ENCODE data around the gene CFAP69.

DNA sequence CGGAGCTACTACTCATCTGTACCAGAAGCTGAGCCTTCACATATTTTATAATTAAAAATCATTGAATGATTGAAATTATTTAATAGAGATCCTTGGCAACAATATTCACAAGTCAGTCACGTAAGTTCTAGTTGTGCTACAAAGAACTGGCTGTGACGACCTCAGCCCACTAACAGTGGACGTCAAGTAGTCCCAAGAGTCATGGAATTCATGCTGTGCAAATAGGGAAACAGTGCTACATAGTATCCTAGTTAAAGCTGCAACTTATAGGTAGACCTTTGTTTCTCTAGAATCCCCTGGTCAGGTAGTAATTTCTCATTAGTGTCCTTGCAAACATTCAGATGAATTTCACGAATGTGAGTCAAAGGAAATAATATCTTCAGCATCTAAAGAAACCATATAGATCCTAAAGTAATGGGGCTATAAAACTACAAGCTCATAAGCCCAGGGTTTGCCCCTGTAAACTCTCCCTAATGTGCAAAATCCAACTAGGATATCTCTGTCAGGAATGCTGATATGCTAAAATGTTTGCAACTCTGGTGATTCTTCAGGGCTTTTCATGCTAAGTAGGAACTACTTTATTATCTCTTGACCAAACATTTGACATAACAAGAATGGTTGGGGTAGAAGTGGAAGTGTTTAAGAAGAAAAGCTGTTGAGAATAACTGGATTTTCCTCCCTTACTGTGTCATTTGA is 31.2 kb downstream of the CFAP69 start:
- TF ChIP-seq, protein P1, sequence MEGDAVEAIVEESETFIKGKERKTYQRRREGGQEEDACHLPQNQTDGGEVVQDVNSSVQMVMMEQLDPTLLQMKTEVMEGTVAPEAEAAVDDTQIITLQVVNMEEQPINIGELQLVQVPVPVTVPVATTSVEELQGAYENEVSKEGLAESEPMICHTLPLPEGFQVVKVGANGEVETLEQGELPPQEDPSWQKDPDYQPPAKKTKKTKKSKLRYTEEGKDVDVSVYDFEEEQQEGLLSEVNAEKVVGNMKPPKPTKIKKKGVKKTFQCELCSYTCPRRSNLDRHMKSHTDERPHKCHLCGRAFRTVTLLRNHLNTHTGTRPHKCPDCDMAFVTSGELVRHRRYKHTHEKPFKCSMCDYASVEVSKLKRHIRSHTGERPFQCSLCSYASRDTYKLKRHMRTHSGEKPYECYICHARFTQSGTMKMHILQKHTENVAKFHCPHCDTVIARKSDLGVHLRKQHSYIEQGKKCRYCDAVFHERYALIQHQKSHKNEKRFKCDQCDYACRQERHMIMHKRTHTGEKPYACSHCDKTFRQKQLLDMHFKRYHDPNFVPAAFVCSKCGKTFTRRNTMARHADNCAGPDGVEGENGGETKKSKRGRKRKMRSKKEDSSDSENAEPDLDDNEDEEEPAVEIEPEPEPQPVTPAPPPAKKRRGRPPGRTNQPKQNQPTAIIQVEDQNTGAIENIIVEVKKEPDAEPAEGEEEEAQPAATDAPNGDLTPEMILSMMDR (conservative IDR thresholded peaks at IDR 0.05; ENCODE audit: low read depth, low read length), result no peak
- no peak for TF ChIP-seq EZH2 (IDR thresholded peaks at IDR 0.05; ENCODE audit: borderline replicate concordance, low read depth, low read length, poor library complexity, severe bottlenecking)
